Osteoblast (primary cell): Measurements from ENCODE around the gene HOXB5. TPM values are rescaled to one million over a fixed set of nuclear protein-coding genes. Genes with fewer than 3 reads are reported as not detected.
A peak's percentile ranks its signal among the peaks of the same experiment; 100 is the strongest.

ENCODE experiments used
- DNase-seq: peaks from one replicate; pipeline ENCODE4 v3.0.0; 2011; ENCODE audit warnings: low spot score, mixed read lengths; ENCODE audit not compliant: insufficient read length; ENCODE audit errors: missing footprints
- H2AFZ ChIP-seq: 2 replicates; pipeline ENCODE4 v1.6.0; 2011; ENCODE audit warnings: mild to moderate bottlenecking, low read length
- H3K27ac ChIP-seq: 2 replicates; pipeline ENCODE4 v1.5.1; 2011; ENCODE audit warnings: mild to moderate bottlenecking, low read depth, low read length, moderate library complexity
- H3K27me3 ChIP-seq: 2 replicates; pipeline ENCODE4 v1.6.0; 2012; ENCODE audit warnings: mild to moderate bottlenecking, control low read depth, inconsistent platforms, low read length, moderate library complexity; ENCODE audit not compliant: insufficient read depth
- H3K36me3 ChIP-seq: 2 replicates; pipeline ENCODE4 v1.5.1; 2011; ENCODE audit warnings: mild to moderate bottlenecking, low read length, control low read depth, moderate library complexity; ENCODE audit not compliant: insufficient read depth
- H3K4me1 ChIP-seq: 2 replicates; pipeline ENCODE4 v1.5.1; 2011; ENCODE audit warnings: mild to moderate bottlenecking, low read length, control low read depth, moderate library complexity; ENCODE audit not compliant: insufficient read depth
- H3K4me2 ChIP-seq: 2 replicates; pipeline ENCODE4 v1.6.0; 2011; ENCODE audit warnings: mild to moderate bottlenecking, low read length; ENCODE audit not compliant: insufficient read depth
- H3K4me3 ChIP-seq: fragments of 200-600 bp; sonication (generic); 3 replicates; pipeline ENCODE4 v1.5.1; 2012; ENCODE audit warnings: mild to moderate bottlenecking, low read length, inconsistent platforms; ENCODE audit not compliant: insufficient read depth
- H3K79me2 ChIP-seq: 2 replicates; pipeline ENCODE4 v1.6.0; 2012; ENCODE audit warnings: mild to moderate bottlenecking, low read length, control low read depth, inconsistent platforms; ENCODE audit not compliant: insufficient read depth
- H3K9me3 ChIP-seq: 2 replicates; pipeline ENCODE4 v1.5.1; 2011; ENCODE audit warnings: low read depth, low read length, control low read depth
- H4K20me1 ChIP-seq: 2 replicates; pipeline ENCODE4 v1.6.0; 2012; ENCODE audit warnings: mild to moderate bottlenecking, low read length, control low read depth; ENCODE audit not compliant: insufficient read depth
- CTCF ChIP-seq: IDR thresholded peaks from 2 replicates; pipeline ENCODE4 v1.5.1; 2011; ENCODE audit warnings: mild to moderate bottlenecking, low read depth, low read length, moderate library complexity; ENCODE audit errors: extremely low read depth
- total RNA-seq: library from RNA; depleted of rRNA; stranded (reverse); fragments of >200 nt; gene quantifications from 2 replicates; pipeline ENCODE4 v1.2.3, GENCODE V29; 2012

Gene HOXB5
- total RNA-seq, 1 donor: not detected

GRCh38 chr17:48549281-48549630, 44.3 kb downstream of the HOXB5 start:
- no peak overlapping the region for H3K27ac ChIP-seq

GRCh38 chr17:48548523-48549280, 44.9 kb downstream of the HOXB5 start:
- Histone ChIP-seq H2AFZ (no peak overlapping the region), H3K4me1 (no peaks in the 10 kb centered on the region), H4K20me1 (no peaks in the 10 kb centered on the region), H3K27ac (no peak overlapping the region), H3K4me3 (no peak overlapping the region), H3K27me3 (peaks cover 81% of the 10 kb centered on the region), H3K36me3 (no peaks in the 10 kb centered on the region), H3K79me2 (no peaks in the 10 kb centered on the region), H3K9me3 (no peaks in the 10 kb centered on the region), H3K4me2 (no peak overlapping the region)
- TF ChIP-seq CTCF: no peak
- no peak for DNase-seq

More at GRCh38 chr17:48549281-48549630, 44.3 kb downstream of the HOXB5 start:
- Histone ChIP-seq H3K79me2 (no peaks in the 10 kb centered on the region), H4K20me1 (no peaks in the 10 kb centered on the region), H3K9me3 (no peaks in the 10 kb centered on the region), H3K36me3 (no peaks in the 10 kb centered on the region), H3K4me2 (no peak overlapping the region), H3K4me3 (no peak overlapping the region), H3K4me1 (no peaks in the 10 kb centered on the region), H3K27me3 (peaks cover 82% of the 10 kb centered on the region), H2AFZ (no peak overlapping the region)
- DNase-seq: no peak
- no peak for TF ChIP-seq CTCF

- peak overlapping the region; percentile 45 for H3K4me2 ChIP-seq
- no peaks in the 10 kb centered on the region for H3K4me1 ChIP-seq
- H3K79me2 ChIP-seq: no peaks in the 10 kb centered on the region
- no peak overlapping the region for H3K4me3 ChIP-seq
- no peak for DNase-seq
- H4K20me1 ChIP-seq: no peaks in the 10 kb centered on the region
- TF ChIP-seq CTCF: no peak
- no peak overlapping the region for H2AFZ ChIP-seq
- H3K27me3 ChIP-seq: peaks cover 79% of the 10 kb centered on the region
- no peak overlapping the region for H3K27ac ChIP-seq
- H3K36me3 ChIP-seq: no peaks in the 10 kb centered on the region
- H3K9me3 ChIP-seq: no peaks in the 10 kb centered on the region
Measured at GRCh38 chr17:48547808-48548522, 45.6 kb downstream of the HOXB5 start.
